Panc1 (cell line): ENCODE results near the gene GPR153.

Source experiments
- POLR2AphosphoS5 ChIP-seq: IDR thresholded peaks from 2 replicates; pipeline ENCODE4 v1.6.1; 2012; ENCODE audit warnings: mild to moderate bottlenecking, low read depth, low read length, moderate library complexity
- SIN3A ChIP-seq: IDR thresholded peaks from 2 replicates; pipeline ENCODE4 v1.6.1; 2012; ENCODE audit warnings: low read depth, mild to moderate bottlenecking, low read length, moderate library complexity, borderline replicate concordance; ENCODE audit not compliant: insufficient read depth
- TF ChIP-seq, protein P1 (sequence below): fragments of 450-650 bp; IDR thresholded peaks from 2 replicates; pipeline ENCODE4 v1.5.1; 2017; ENCODE audit warnings: mild to moderate bottlenecking
- TF ChIP-seq, protein P2 (sequence below), 2 experiments: IDR thresholded peaks; 2 replicates each; pipeline ENCODE4 v1.6.1; 2011 to 2012; ENCODE audit warnings: low read depth in 2 of 2, control low read depth in 1 of 2, low read length in 1 of 2, mild to moderate bottlenecking in 1 of 2, moderate library complexity in 1 of 2; ENCODE audit not compliant: insufficient read depth in 1 of 2

DNA sequence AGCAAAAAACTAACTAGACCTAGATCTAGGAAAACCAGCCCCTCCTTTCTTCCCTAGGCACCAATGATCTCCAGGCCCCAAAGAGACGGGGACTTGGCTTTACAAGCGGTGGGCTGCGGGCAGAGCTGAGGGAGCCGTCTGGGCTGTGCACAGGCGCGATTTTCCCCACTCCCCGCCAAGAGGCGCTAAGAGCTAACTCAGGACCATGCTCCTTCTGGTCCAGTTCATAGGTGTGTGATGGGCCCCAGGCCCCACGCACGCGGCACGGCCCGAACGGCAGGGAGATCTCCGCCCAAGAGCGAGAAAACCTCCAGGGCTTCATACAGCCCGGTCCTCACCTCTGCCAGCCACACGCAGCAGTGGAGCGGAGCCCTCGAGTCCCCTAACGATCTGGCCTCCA lies 7.5 kb upstream of the GPR153 start:
- TF ChIP-seq, protein P1, sequence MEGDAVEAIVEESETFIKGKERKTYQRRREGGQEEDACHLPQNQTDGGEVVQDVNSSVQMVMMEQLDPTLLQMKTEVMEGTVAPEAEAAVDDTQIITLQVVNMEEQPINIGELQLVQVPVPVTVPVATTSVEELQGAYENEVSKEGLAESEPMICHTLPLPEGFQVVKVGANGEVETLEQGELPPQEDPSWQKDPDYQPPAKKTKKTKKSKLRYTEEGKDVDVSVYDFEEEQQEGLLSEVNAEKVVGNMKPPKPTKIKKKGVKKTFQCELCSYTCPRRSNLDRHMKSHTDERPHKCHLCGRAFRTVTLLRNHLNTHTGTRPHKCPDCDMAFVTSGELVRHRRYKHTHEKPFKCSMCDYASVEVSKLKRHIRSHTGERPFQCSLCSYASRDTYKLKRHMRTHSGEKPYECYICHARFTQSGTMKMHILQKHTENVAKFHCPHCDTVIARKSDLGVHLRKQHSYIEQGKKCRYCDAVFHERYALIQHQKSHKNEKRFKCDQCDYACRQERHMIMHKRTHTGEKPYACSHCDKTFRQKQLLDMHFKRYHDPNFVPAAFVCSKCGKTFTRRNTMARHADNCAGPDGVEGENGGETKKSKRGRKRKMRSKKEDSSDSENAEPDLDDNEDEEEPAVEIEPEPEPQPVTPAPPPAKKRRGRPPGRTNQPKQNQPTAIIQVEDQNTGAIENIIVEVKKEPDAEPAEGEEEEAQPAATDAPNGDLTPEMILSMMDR, result no peak
- TF ChIP-seq POLR2AphosphoS5, result no peak
- no peak for TF ChIP-seq SIN3A
- TF ChIP-seq, protein P2, sequence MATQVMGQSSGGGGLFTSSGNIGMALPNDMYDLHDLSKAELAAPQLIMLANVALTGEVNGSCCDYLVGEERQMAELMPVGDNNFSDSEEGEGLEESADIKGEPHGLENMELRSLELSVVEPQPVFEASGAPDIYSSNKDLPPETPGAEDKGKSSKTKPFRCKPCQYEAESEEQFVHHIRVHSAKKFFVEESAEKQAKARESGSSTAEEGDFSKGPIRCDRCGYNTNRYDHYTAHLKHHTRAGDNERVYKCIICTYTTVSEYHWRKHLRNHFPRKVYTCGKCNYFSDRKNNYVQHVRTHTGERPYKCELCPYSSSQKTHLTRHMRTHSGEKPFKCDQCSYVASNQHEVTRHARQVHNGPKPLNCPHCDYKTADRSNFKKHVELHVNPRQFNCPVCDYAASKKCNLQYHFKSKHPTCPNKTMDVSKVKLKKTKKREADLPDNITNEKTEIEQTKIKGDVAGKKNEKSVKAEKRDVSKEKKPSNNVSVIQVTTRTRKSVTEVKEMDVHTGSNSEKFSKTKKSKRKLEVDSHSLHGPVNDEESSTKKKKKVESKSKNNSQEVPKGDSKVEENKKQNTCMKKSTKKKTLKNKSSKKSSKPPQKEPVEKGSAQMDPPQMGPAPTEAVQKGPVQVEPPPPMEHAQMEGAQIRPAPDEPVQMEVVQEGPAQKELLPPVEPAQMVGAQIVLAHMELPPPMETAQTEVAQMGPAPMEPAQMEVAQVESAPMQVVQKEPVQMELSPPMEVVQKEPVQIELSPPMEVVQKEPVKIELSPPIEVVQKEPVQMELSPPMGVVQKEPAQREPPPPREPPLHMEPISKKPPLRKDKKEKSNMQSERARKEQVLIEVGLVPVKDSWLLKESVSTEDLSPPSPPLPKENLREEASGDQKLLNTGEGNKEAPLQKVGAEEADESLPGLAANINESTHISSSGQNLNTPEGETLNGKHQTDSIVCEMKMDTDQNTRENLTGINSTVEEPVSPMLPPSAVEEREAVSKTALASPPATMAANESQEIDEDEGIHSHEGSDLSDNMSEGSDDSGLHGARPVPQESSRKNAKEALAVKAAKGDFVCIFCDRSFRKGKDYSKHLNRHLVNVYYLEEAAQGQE (IDR thresholded peaks at IDR 0.05; ENCODE audit: insufficient read depth in 1 of 2, low read depth in 2 of 2, low read length in 1 of 2), result no peak
